C1 segment of cervical spinal cord (tissue), 14 donors: ENCODE data around the gene CCNG2.
"Not testable (repeated sequence)": the region's sequence is repeated elsewhere in the genome, so short reads cannot be mapped to it uniquely, and the experiment has no call there.

Experiments
- DNase-seq, 14 donors: peaks; one replicate each; lab custom pipeline; 2025; lab: John Stamatoyannopoulos, UW

CCNG2 gene

GRCh38 chr4:77156912-77157858, at the start of gene CCNG2:
CCNG2 (plus strand) TSS chr4:77157207; CDS start chr4:77158533, 1,326 bp downstream.
- peak; percentile 73 to 97 (median 94) for DNase-seq

- DNase-seq, result no peak
Observed at GRCh38 chr4:77110730-77111129, 46.3 kb upstream of the CCNG2 start.

- no peak for DNase-seq
Observed at GRCh38 chr4:77113069-77113468, 43.9 kb upstream of the CCNG2 start.

- DNase-seq, result no peak
Observed at GRCh38 chr4:77117721-77118120, 39.3 kb upstream of the CCNG2 start.

- DNase-seq, result peak in 1 of 14 donors; percentile 44
Observed at GRCh38 chr4:77120886-77121508, 36.0 kb upstream of the CCNG2 start.

GRCh38 chr4:77121736-77122240, 35.2 kb upstream of the CCNG2 start:
- no peak for DNase-seq

- DNase-seq, result no peak
Observed at GRCh38 chr4:77122656-77123055, 34.4 kb upstream of the CCNG2 start.

GRCh38 chr4:77123411-77123810, 33.6 kb upstream of the CCNG2 start:
- DNase-seq, result no peak

GRCh38 chr4:77124576-77124975, 32.4 kb upstream of the CCNG2 start:
- no peak for DNase-seq

GRCh38 chr4:77125961-77126360, 31.0 kb upstream of the CCNG2 start:
- DNase-seq, result no peak

GRCh38 chr4:77126809-77127208, 30.2 kb upstream of the CCNG2 start:
- DNase-seq, result no peak

- no peak for DNase-seq
Observed at GRCh38 chr4:77127215-77127614, 29.8 kb upstream of the CCNG2 start.

- DNase-seq, result peak in 1 of 14 donors; percentile 79
Observed at GRCh38 chr4:77127837-77128621, 29.0 kb upstream of the CCNG2 start.

- no peak for DNase-seq
Observed at GRCh38 chr4:77132652-77133312, 24.2 kb upstream of the CCNG2 start.

GRCh38 chr4:77137448-77137847, 19.6 kb upstream of the CCNG2 start:
- not testable (repeated sequence) for DNase-seq

- peak in 1 of 14 donors; percentile 92 for DNase-seq
Observed at GRCh38 chr4:77141964-77142645, 14.9 kb upstream of the CCNG2 start.

GRCh38 chr4:77142646-77143028, 14.4 kb upstream of the CCNG2 start:
- DNase-seq, result no peak

GRCh38 chr4:77143091-77143490, 13.9 kb upstream of the CCNG2 start:
- DNase-seq, result no peak

GRCh38 chr4:77145842-77146185, 11.2 kb upstream of the CCNG2 start:
- DNase-seq, result no peak

GRCh38 chr4:77146186-77147078, 10.6 kb upstream of the CCNG2 start:
- no peak for DNase-seq
